ENCODE results near the gene STX10. TPM values are rescaled to one million over a fixed set of nuclear protein-coding genes. Genes with fewer than 3 reads are reported as not detected.

Gene STX10
- total and polyA plus RNA-seq, 9 of the 15 experiments (the other 6 are each of a cell fraction or from before 2014, with no cell fraction given), result 0.51 to 66.3 (median 31.0) TPM

- TF ChIP-seq ATF4 (CRISPR knock-in tag; IDR thresholded peaks at IDR 0.05), result no peak
- no peak for TF ChIP-seq KAT2B (IDR thresholded peaks at IDR 0.05; ENCODE audit: low read depth, low read length)
- TF ChIP-seq FOXM1 (IDR thresholded peaks at IDR 0.05; ENCODE audit: low read depth), result peak; percentile 74
- TF ChIP-seq FOXM1 (CRISPR knock-in tag; IDR thresholded peaks at IDR 0.05; ENCODE audit: low read depth), result no peak
- TF ChIP-seq ZNF699 (CRISPR knock-in tag; IDR thresholded peaks at IDR 0.05; ENCODE audit: insufficient replicate concordance), result no peak
- TF ChIP-seq ZNF184 (CRISPR knock-in tag; IDR thresholded peaks at IDR 0.05), result no peak
- peak; percentile 97 for TF ChIP-seq MTA3 (IDR thresholded peaks at IDR 0.05; ENCODE audit: borderline replicate concordance)
- 0 out of 2 replicates have a peak, but pooled peaks have one; percentile 61 for TF ChIP-seq ZNF655 (CRISPR knock-in tag; IDR thresholded peaks at IDR 0.05)
- no peak for TF ChIP-seq ZBTB40 (IDR thresholded peaks at IDR 0.05)
- no peak for TF ChIP-seq ZBTB40 (CRISPR knock-in tag; IDR thresholded peaks at IDR 0.05)
- no peak for TF ChIP-seq ZNF445 (CRISPR knock-in tag; IDR thresholded peaks at IDR 0.05; ENCODE audit: low read depth)
- peak; percentile 68 for TF ChIP-seq POLR2AphosphoS5 (IDR thresholded peaks at IDR 0.05; ENCODE audit: control insufficient read depth, insufficient read depth, low read depth, low read length)
- TF ChIP-seq ZNF217 (CRISPR knock-in tag; IDR thresholded peaks at IDR 0.05), result no peak
- no peak for TF ChIP-seq MXD1 (CRISPR knock-in tag; IDR thresholded peaks at IDR 0.05; ENCODE audit: borderline replicate concordance, poor library complexity, severe bottlenecking)
- TF ChIP-seq NFIX (CRISPR knock-in tag; IDR thresholded peaks at IDR 0.05; ENCODE audit: low read depth), result no peak
- TF ChIP-seq RCOR1 (IDR thresholded peaks at IDR 0.05; ENCODE audit: borderline replicate concordance in 1 of 2, low read depth in 2 of 2, low read length in 2 of 2), result peak in 1 of 2 experiments; percentile 82; a peak in 2 of 4 replicates
- TF ChIP-seq GATAD2A (IDR thresholded peaks at IDR 0.05), result no peak
These were observed 4.8 kb upstream of the STX10 start (continued) for GRCh38 chr19:13154911-13155471.

All from K562 (cell line).